ENCODE results near the gene CADPS2. TPM values are rescaled to one million over a fixed set of nuclear protein-coding genes. Genes with fewer than 3 reads are reported as not detected.

The CADPS2 gene
- total RNA-seq, 2 donors from 2014 or later: 4.3 to 11.7 TPM

- WGBS, 2 experiments (ENCODE audit: insufficient coverage in 1 of 2, insufficient read length in 1 of 2): 89 to 100% methylated on average over 1 to 2 of the region's 2 CpGs
- Mint-ChIP-seq H3K27ac (no peak overlapping the region), H3K4me3 (no peak overlapping the region), H3K36me3 (ENCODE audit: low read depth) (peaks cover 10% of the 10 kb centered on the region), H3K9me3 (peaks cover 41% of the 10 kb centered on the region), H3K4me1 (peaks cover 22% of the 10 kb centered on the region), H3K27me3 (ENCODE audit: insufficient read depth) (peaks cover 5% of the 10 kb centered on the region)
- DNase-seq: no peak
- no peak for TF ChIP-seq CTCF (conservative IDR thresholded peaks at IDR 0.05)
- H3K9me3 ChIP-seq (ENCODE audit: control insufficient read depth, low read length): peaks cover 11% of the 10 kb centered on the region
- H3K27me3 ChIP-seq (ENCODE audit: control insufficient read depth, insufficient read depth, low read length, poor library complexity, severe bottlenecking): no peaks in the 10 kb centered on the region
- H3K4me1 ChIP-seq (ENCODE audit: control insufficient read depth, insufficient read depth, low read length): no peaks in the 10 kb centered on the region
- H3K27ac ChIP-seq (ENCODE audit: low read depth, low read length): no peak overlapping the region
- H3K4me3 ChIP-seq (ENCODE audit: low read length): no peak overlapping the region
- H3K9ac ChIP-seq (ENCODE audit: extremely low read depth, low read length, poor library complexity, severe bottlenecking): no peak overlapping the region
- no peaks in the 10 kb centered on the region for H3K36me3 ChIP-seq (ENCODE audit: control insufficient read depth, insufficient read depth, low read length)
Measured at GRCh38 chr7:122676466-122676865, 209.8 kb downstream of the CADPS2 start.

DNA sequence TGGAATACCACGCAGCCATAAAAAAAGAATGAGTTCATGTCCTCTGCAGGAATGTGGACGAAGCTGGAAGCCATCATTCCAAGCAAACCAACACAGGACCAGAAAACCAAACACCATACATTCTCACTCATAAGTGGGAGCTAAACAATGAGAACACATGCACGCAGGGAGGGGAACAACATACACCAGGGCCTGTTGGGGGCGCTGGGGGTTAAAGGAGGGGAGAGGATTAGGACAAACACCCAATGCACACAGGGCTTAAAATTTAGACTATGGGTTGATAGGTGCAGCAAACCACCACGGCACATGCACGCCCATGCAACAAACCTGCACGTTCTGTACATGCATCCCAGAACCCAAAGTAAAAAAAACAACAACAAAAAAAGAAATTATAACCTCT is 210.6 kb downstream of the CADPS2 start:
- H3K27ac Mint-ChIP-seq: no peak overlapping the region
- H3K36me3 ChIP-seq (ENCODE audit: control insufficient read depth, insufficient read depth, low read length): no peaks in the 10 kb centered on the region
- peaks cover 38% of the 10 kb centered on the region for H3K9me3 Mint-ChIP-seq
- no peak overlapping the region for H3K4me3 ChIP-seq (ENCODE audit: low read length)
- H3K4me3 Mint-ChIP-seq: no peak overlapping the region
- peaks cover 5% of the 10 kb centered on the region for H3K27me3 Mint-ChIP-seq (ENCODE audit: insufficient read depth)
- no peaks in the 10 kb centered on the region for H3K4me1 ChIP-seq (ENCODE audit: control insufficient read depth, insufficient read depth, low read length)
- peaks cover 11% of the 10 kb centered on the region for H3K9me3 ChIP-seq (ENCODE audit: control insufficient read depth, low read length)
- H3K9ac ChIP-seq (ENCODE audit: extremely low read depth, low read length, poor library complexity, severe bottlenecking): no peak overlapping the region
- H3K36me3 Mint-ChIP-seq (ENCODE audit: low read depth): peaks cover 10% of the 10 kb centered on the region
- peaks cover 27% of the 10 kb centered on the region for H3K4me1 Mint-ChIP-seq
- H3K27ac ChIP-seq (ENCODE audit: low read depth, low read length): no peak overlapping the region
- no peak for TF ChIP-seq CTCF (conservative IDR thresholded peaks at IDR 0.05)
- no peaks in the 10 kb centered on the region for H3K27me3 ChIP-seq (ENCODE audit: control insufficient read depth, insufficient read depth, low read length, poor library complexity, severe bottlenecking)
- 83 to 95% methylated on average over 2 to 7 of the region's 7 CpGs for WGBS, 2 experiments (ENCODE audit: insufficient coverage in 1 of 2, insufficient read length in 1 of 2)
- DNase-seq: no peak

DNA sequence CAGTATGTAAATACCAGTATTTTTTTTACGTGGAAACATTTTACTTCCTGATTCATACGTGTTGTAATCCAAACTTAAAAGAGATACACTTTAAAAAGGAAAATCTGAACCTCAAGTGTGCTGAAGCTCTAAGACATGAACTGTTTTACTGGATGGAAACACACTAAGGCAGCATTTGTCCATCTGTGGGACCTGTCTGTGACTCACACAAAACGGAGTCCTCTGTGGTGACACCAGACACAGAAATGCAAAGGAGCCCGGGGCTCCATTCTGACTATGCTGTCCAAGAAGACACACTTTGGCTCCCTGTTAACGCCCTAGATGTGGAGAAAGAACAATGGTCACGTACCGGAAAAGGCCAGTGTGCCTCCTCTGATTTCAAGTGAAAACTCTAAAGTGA is 211.2 kb downstream of the CADPS2 start:
- no peak overlapping the region for H3K27ac ChIP-seq (ENCODE audit: low read depth, low read length)
- no peak overlapping the region for H3K4me3 ChIP-seq (ENCODE audit: low read length)
- no peaks in the 10 kb centered on the region for H3K4me1 ChIP-seq (ENCODE audit: control insufficient read depth, insufficient read depth, low read length)
- no peaks in the 10 kb centered on the region for H3K27me3 ChIP-seq (ENCODE audit: control insufficient read depth, insufficient read depth, low read length, poor library complexity, severe bottlenecking)
- H3K9me3 ChIP-seq (ENCODE audit: control insufficient read depth, low read length): peaks cover 6% of the 10 kb centered on the region
- Mint-ChIP-seq H3K36me3 (ENCODE audit: low read depth) (peaks cover 10% of the 10 kb centered on the region), H3K4me1 (peaks cover 27% of the 10 kb centered on the region), H3K4me3 (no peak overlapping the region), H3K9me3 (peaks cover 32% of the 10 kb centered on the region), H3K27me3 (ENCODE audit: insufficient read depth) (peaks cover 5% of the 10 kb centered on the region), H3K27ac (no peak overlapping the region)
- 92 to 94% methylated on average over 7 of the region's 7 CpGs for WGBS, 2 experiments (ENCODE audit: insufficient coverage in 1 of 2, insufficient read length in 1 of 2)
- DNase-seq: no peak
- no peaks in the 10 kb centered on the region for H3K36me3 ChIP-seq (ENCODE audit: control insufficient read depth, insufficient read depth, low read length)
- no peak for TF ChIP-seq CTCF (conservative IDR thresholded peaks at IDR 0.05)
- no peak overlapping the region for H3K9ac ChIP-seq (ENCODE audit: extremely low read depth, low read length, poor library complexity, severe bottlenecking)
